NCI-H2227 (cell line): ENCODE data around the gene OLIG2.

Experiments
- DNase-seq: peaks from one replicate; lab custom pipeline; 2025; ENCODE audit not compliant: unreplicated experiment; lab: John Stamatoyannopoulos, UW

Gene OLIG2

DNA sequence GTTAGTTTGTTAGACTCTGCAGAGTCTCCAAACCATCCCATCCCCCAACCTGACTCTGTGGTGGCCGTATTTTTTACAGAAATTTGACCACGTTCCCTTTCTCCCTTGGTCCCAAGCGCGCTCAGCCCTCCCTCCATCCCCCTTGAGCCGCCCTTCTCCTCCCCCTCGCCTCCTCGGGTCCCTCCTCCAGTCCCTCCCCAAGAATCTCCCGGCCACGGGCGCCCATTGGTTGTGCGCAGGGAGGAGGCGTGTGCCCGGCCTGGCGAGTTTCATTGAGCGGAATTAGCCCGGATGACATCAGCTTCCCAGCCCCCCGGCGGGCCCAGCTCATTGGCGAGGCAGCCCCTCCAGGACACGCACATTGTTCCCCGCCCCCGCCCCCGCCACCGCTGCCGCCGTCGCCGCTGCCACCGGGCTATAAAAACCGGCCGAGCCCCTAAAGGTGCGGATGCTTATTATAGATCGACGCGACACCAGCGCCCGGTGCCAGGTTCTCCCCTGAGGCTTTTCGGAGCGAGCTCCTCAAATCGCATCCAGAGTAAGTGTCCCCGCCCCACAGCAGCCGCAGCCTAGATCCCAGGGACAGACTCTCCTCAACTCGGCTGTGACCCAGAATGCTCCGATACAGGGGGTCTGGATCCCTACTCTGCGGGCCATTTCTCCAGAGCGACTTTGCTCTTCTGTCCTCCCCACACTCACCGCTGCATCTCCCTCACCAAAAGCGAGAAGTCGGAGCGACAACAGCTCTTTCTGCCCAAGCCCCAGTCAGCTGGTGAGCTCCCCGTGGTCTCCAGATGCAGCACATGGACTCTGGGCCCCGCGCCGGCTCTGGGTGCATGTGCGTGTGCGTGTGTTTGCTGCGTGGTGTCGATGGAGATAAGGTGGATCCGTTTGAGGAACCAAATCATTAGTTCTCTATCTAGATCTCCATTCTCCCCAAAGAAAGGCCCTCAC is at the start of gene OLIG2:
TSS of gene OLIG2 (plus strand) at position 447 of the 954 bp plus-strand sequence. CDS start 928 bp downstream, outside the sequence.
- DNase-seq, result peak; percentile 66

DNA sequence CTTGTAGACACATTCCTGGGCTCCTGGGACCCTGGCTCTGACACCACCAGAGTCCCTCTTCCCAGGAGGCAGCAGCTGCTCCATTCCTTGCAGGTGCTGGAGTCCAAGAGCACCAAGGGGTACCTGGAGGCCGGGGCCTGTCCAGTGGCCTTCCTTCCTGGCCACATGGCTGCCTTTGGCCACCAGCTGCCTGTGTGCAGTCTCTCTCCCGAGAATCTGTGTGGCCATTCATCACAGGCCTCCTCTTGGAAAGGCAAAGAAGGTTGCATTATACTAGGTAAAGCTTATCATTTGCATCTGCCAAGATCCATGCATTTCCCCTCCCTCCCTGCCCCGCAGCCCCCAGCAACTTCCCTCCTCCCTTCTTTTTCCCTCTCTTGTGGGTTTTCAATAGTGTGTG is 48.9 kb upstream of the OLIG2 start:
- no peak for DNase-seq

DNA sequence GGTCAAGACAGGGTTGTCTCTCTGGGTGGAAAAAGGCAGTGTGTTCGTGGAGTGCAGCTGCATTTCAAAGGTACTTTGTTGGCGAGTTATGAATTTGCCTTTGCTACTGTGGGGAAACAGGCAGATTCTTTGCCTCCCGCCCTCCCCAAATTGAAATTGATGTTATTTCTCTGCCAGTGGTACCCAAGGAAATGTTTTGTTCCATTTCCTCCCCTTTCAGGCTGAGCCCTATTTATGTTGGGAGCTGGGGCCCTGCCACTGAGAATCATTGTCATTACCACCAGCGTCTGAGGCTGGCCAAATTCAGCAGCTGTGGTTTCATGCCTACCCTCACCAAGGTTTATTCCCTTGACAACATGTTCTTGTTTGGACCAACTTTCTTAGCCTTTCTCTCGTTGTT is 48.5 kb upstream of the OLIG2 start:
- DNase-seq, result no peak

DNA sequence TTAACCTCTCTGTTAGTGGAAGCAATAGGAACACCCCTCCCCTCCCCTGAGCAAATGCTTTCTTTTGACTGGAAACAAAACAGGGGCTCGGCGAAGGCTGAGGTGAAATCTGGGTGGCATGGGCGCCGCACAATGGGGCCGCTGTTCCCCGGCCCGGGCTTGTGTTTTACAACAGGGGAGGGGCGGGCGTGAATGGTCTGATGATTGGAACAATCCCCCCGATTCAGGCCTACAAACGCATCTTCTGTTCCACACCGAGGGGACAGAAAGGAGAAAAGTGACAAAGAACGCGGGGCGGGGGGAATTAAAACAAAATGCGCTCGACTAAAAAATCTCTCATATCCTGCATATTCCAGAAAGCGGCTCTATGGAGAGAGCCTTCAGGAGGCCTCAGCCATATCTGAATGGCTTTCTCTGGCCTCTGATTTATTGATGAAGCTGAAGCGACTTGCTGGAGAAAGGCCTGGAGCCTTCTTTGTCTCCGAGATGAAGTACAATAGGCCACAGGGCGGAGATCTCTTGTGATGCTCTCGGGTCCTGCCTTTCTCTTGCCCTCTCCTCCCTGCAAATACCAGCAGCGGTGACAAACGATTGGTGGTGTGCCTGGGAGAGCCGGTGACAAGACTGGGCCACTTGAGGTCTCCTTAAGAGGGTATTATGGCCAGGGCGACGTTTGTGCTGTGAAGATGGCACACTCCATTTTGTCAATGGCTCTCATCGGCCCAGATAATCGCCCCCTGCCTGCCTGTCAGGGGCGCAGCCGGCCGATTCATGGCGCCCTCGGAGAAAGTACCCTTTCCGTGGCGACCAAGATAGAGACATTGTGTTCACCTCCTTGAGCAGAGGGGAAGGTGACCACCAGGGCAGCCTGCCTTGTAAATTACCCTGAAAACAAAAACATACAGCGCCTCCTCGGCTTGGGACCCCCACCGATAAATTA is 47.1 kb upstream of the OLIG2 start:
- no peak for DNase-seq

- DNase-seq, result no peak
These were observed 46.0 kb upstream of the OLIG2 start for GRCh38 chr21:32979598-32980268.

DNA sequence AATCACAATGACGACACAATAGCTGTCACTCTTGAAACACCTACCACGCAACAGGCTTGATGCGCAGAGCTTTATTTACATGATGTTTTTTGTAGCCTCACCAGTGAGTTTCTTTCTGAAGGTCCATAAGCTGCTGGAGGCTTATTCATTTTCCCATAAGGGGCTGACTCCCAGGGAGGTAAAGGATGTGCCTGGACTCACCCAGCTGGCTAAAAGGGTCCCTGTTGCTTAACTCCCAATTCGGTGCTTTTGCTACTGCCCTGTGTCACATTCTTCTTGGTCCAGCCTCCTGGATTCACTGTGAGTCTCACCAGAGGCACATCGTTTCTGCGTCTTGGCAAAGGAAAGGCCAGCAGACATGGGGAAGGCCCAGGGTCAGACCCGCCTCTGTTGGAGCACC is 44.6 kb upstream of the OLIG2 start:
- no peak for DNase-seq

DNA sequence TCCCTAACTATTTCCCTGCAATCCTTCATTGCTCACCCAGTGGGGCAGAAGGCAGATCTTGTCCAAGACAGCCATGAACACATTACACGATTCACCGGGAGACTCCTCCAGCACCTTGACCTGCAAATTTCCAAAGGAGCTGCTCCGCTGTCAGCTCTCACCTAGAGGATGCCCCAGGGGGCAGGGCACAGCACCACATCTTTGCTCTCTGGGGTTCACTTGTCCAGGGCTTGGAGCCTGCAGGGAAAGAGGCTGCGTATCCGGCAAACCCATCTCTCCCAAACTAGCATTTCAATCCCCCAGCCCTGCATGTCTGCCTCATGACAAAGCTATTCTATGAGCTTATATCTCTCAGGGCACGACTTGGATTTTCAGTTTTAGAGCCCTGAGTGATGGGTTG is 35.1 kb upstream of the OLIG2 start:
- DNase-seq, result no peak

- no peak for DNase-seq
These were observed 34.4 kb upstream of the OLIG2 start for GRCh38 chr21:32991361-32991760.

DNA sequence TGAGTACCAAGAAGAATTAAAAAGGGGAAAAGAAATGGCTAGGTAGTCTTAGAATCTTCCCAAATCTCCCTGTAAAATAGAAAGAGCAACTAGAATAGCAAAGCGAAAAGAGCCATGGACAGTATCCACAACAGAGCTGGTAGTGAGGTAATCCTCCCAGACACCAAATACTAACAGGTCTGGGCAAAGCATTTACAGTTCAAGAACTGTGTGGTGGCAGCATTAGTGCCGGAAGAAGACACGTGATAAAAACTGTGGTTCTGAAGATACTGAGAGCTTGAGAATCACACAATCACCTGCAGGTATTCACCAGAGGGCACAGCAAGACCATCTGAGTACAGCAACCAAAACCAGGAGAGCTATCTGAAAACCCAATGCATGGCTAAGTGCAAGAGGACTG is 31.8 kb upstream of the OLIG2 start:
- no peak for DNase-seq

GRCh38 chr21:32994305-32994704 is 31.4 kb upstream of the OLIG2 start:
- DNase-seq, result no peak

DNA sequence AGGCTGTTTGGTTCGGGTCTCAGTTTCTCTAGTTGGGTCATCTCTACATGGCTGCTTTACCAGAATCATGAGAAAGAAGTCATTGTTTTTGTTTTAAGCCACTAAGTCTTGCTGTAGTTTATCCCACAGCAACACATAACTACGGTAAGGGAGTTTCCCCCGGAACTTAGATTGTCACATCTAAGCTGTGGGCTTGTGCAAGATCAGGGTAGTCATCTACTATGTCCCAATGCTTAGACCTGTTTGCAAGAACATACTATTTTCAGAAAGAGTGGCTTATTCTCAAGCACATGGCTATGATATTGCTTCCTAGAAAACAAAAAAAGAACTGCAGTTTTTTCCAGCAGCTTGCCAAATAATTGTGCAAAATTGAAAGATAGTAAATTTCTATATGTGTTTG is 18.0 kb upstream of the OLIG2 start:
- no peak for DNase-seq

DNA sequence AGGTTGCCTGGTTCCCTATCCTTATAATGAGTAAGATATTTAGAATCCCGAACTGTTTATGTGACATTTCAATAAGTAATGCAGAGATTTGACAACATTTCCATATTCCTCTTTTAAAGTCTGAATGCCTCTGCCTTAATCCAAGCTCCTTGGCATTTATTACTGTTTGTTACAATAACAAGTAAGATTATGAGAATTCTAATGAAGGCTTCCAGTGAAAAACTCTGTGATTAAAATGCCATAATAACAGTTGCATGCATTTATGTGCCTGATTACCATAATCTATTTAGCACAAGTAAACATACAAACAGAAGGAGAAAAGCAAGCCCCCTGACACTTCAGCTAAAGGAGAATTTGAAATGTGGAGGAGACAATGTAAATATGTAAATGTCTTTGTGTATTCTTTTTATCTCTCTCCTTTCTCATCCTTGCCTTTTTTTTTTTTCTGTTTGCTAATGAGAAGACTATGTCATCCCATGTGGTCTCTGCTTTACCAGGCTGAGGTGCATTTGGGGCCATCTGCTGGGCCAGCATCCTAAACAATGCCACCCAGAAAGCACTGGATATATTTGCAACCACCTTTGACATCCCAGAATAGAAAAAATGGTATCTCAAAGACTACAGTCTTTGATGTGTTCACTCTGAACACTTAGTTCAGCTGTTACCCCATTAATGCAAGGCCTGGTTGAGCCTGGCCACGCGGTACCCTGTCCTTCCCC is 17.2 kb upstream of the OLIG2 start:
- no peak for DNase-seq

GRCh38 chr21:33010931-33011330 is 14.8 kb upstream of the OLIG2 start:
- no peak for DNase-seq

- no peak for DNase-seq
These were observed 14.3 kb upstream of the OLIG2 start for GRCh38 chr21:33011462-33011861.

GRCh38 chr21:33013626-33014025 is 12.1 kb upstream of the OLIG2 start:
- no peak for DNase-seq

DNA sequence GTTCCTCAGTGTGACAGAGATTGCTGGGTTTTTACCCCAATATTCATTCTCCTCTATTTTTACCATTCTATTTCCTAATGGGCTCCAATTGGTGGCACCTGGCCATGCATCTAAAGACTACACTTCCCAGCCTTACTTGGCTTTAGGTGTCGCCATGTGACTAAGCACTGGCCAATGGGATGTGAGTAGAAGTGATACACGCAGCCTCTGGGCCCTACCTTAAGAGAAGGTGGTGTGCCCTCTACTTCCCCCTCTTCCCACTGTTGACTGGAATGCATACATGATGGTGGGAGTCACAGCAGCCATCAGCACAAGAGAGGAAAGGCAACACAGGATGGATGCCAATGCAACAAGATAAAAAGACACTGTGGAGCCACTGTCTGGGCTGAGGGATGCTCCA is 11.4 kb upstream of the OLIG2 start:
- no peak for DNase-seq

DNA sequence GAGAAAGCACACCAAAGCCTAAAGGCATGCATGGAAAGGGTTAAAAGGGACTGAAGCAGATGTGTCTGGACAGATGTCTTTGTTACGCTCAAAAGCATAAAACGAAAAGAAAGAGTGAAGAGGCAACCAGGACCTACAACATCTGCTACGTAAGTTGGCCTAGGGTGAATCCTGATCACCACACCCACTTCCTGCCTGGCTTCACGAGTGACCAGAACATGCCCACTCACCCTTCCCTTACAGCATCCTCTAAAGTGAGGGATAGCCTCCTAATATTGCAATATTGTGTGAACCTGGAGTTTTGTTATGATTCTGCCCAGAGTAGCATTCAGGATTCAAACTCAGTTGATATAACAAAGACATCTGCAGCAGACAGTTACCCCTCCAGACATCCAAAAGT is 10.6 kb upstream of the OLIG2 start:
- no peak for DNase-seq

- DNase-seq, result no peak
These were observed 10.0 kb upstream of the OLIG2 start for GRCh38 chr21:33015756-33016155.

GRCh38 chr21:33018707-33019465 is 6.8 kb upstream of the OLIG2 start:
- DNase-seq, result no peak

DNA sequence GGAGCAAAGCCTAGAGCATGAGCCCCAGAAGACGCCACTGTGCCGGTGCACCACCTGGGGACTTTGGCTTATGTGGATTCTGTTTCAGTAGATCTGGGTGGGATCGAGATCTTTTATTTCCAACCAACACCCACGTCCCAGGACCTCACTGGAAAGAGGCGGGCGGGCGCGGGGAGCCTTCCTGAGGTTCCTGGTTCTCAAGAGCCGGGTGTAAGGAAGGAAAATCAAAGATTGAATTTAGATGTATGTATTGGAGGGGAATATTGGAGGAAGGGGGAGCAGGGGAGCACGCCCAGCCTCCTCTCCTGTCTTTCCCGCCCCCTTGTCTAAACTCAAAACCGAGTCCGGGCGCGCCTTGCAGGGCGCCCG is 6.2 kb upstream of the OLIG2 start:
- DNase-seq, result no peak
